Measurements from ENCODE around the gene NLRP4. TPM values are rescaled to one million over a fixed set of nuclear protein-coding genes. Genes with fewer than 3 reads are reported as not detected.

NLRP4 gene
- total RNA-seq, 4 donors from 2014 or later, result not detected

- whole genome bisulfite sequencing, 2 donors, result 91 to 100% methylated on average over 7 of the region's 7 CpGs
- TF ChIP-seq EP300 (IDR thresholded peaks at IDR 0.05) (no peak), POLR2A (IDR thresholded peaks at IDR 0.05) (no peak), CTCF (IDR thresholded peaks at IDR 0.05) (no peak)
- Histone ChIP-seq H3K27me3 (no peaks in the 10 kb centered on the region), H3K36me3 (no peaks in the 10 kb centered on the region), H3K9me3 (peaks cover 0 to 32% (median 0%) of the 10 kb centered on the region in 4 donors), H3K4me3 (no peak overlapping the region), H3K27ac (no peak overlapping the region), H3K4me1 (no peaks in the 10 kb centered on the region)
- no peak for DNase-seq (ENCODE audit: low spot score in 2 of 2)
Observed at GRCh38 chr19:55867101-55867500, 30.8 kb downstream of the NLRP4 start.

GRCh38 chr19:55870736-55871135, 34.4 kb downstream of the NLRP4 start:
- H3K27ac ChIP-seq, result no peak overlapping the region
- H3K4me3 ChIP-seq, result no peak overlapping the region
- H3K36me3 ChIP-seq, result no peaks in the 10 kb centered on the region
- H3K27me3 ChIP-seq, result no peaks in the 10 kb centered on the region
- H3K9me3 ChIP-seq, result peaks cover 0 to 23% (median 0%) of the 10 kb centered on the region in 4 donors
- H3K4me1 ChIP-seq, result no peaks in the 10 kb centered on the region
- TF ChIP-seq CTCF (IDR thresholded peaks at IDR 0.05) (no peak), EP300 (IDR thresholded peaks at IDR 0.05) (no peak), POLR2A (IDR thresholded peaks at IDR 0.05) (no peak)
- no peak for DNase-seq (ENCODE audit: low spot score in 2 of 2)
- 78 to 81% methylated on average over 11 of the region's 11 CpGs for WGBS, 2 donors

- Histone ChIP-seq H3K36me3 (no peaks in the 10 kb centered on the region), H3K4me3 (no peak overlapping the region), H3K9me3 (peaks cover 0 to 46% (median 3%) of the 10 kb centered on the region in 4 donors), H3K27ac (no peak overlapping the region), H3K27me3 (no peaks in the 10 kb centered on the region), H3K4me1 (no peaks in the 10 kb centered on the region)
- 50 to 73% methylated on average over 3 of the region's 3 CpGs for WGBS, 2 donors
- DNase-seq (ENCODE audit: low spot score in 2 of 2), result no peak
- TF ChIP-seq EP300 (IDR thresholded peaks at IDR 0.05), result no peak
- no peak for TF ChIP-seq POLR2A (IDR thresholded peaks at IDR 0.05)
- no peak for TF ChIP-seq CTCF (IDR thresholded peaks at IDR 0.05)
Observed at GRCh38 chr19:55877211-55877610, 40.9 kb downstream of the NLRP4 start.

GRCh38 chr19:55882626-55883025, 46.3 kb downstream of the NLRP4 start:
- Histone ChIP-seq H3K27ac (no peak overlapping the region), H3K4me1 (no peaks in the 10 kb centered on the region), H3K4me3 (no peak overlapping the region), H3K36me3 (no peaks in the 10 kb centered on the region), H3K9me3 (peaks cover 0 to 48% (median 3%) of the 10 kb centered on the region in 4 donors), H3K27me3 (no peaks in the 10 kb centered on the region)
- no peak for TF ChIP-seq CTCF (IDR thresholded peaks at IDR 0.05)
- no peak for TF ChIP-seq EP300 (IDR thresholded peaks at IDR 0.05)
- TF ChIP-seq POLR2A (IDR thresholded peaks at IDR 0.05), result no peak
- DNase-seq (ENCODE audit: low spot score in 2 of 2), result no peak
- WGBS, 2 donors, result 82 to 90% methylated on average over 4 of the region's 4 CpGs

DNA sequence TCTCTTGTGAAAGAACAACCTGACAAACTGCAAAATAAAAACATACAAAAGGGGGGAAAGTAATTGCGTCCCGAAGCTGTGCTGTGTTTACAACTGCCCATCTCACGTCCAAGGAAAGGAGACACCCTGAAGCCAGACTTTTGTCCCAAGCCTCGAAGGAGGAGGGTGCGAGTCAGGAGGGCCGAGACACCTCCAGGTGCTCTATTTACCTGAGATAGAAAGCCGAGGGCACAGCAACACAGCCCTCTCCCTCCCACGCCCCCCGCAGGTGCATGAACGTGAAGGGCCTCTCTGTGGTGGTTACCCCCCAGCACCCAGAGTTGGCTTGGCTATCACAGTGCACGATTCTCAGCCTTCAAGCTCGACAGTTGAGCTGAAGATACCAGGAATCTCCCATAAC, 62.6 kb downstream of the NLRP4 start:
- Histone ChIP-seq H3K4me1 (no peaks in the 10 kb centered on the region), H3K27me3 (no peaks in the 10 kb centered on the region), H3K4me3 (no peak overlapping the region), H3K27ac (no peak overlapping the region), H3K36me3 (no peaks in the 10 kb centered on the region), H3K9me3 (peaks cover 0 to 37% (median 0%) of the 10 kb centered on the region in 4 donors)
- no peak for TF ChIP-seq POLR2A (IDR thresholded peaks at IDR 0.05)
- no peak for TF ChIP-seq CTCF (IDR thresholded peaks at IDR 0.05)
- TF ChIP-seq EP300 (IDR thresholded peaks at IDR 0.05), result no peak
- no peak for DNase-seq (ENCODE audit: low spot score in 2 of 2)
- 78 to 82% methylated on average over 12 of the region's 12 CpGs for WGBS, 2 donors

Measured in tibial nerve (tissue), 4 donors.